ENCODE data around the gene ARVCF.

DNA sequence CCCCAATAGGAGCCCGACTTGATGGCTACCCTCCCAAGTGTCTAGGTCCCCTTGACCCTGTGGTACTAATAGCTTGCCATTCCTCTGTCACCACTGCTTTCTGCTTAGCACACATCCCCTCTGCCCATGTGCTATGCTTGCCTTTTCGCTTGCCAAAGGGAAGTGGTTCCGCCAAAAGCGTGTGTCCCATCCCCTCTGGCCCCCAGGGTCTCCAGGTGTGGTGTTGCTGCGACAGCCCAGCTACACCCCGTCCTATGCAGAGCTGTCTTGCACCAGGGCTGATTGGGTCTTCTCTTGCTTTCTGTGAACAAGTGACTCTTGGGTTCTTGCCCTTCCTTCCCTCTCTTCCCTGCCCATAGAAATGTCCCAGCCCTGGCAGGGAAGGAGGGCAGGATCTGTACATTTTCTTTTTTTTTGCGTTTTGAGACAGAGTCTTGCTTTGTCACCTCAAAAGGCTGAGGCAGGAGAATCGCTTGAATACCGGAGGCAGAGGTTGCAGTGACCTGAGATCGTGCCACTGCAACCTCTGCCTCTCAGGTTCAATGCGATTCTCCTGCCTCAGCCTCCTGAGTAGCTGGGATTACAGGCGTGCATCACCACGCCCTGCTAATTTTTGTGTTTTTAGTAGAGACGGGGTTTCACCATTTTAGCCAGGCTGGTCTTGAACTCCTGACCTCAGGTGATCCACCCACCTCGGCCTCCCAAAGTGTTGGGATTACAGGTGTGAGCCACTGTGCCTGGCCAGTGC lies 8.2 kb upstream of the ARVCF start:
- TF ChIP-seq CTCF (IDR thresholded peaks at IDR 0.05) (no peak), POLR2A (IDR thresholded peaks at IDR 0.05) (no peak)
